ENCODE data around the gene TMEM81. TPM values are rescaled to one million over a fixed set of nuclear protein-coding genes. Genes with fewer than 3 reads are reported as not detected.

TMEM81 gene
- total RNA-seq, 1 experiment from 2014 or later = 2.4 TPM

GRCh38 chr1:205062895-205063294 lies 21.4 kb downstream of the TMEM81 start:
- in situ Hi-C loops (cut with HindIII; ENCODE audit: low sequenced_read_pairs) = no loop called here
- no peak for DNase-seq (ENCODE audit: low spot score)

GRCh38 chr1:205062319-205062718 lies 21.9 kb downstream of the TMEM81 start:
- in situ Hi-C loops (cut with HindIII; ENCODE audit: low sequenced_read_pairs) = no loop called here
- DNase-seq (ENCODE audit: low spot score) = no peak

GRCh38 chr1:205061665-205062069 lies 22.6 kb downstream of the TMEM81 start:
- peak; percentile 98 for DNase-seq (ENCODE audit: low spot score)
- in situ Hi-C loops (cut with HindIII; ENCODE audit: low sequenced_read_pairs) = no loop called here

GRCh38 chr1:205061227-205061626 lies 23.0 kb downstream of the TMEM81 start:
- in situ Hi-C loops (cut with HindIII; ENCODE audit: low sequenced_read_pairs) = no loop called here

GRCh38 chr1:205060746-205061145 lies 23.5 kb downstream of the TMEM81 start:
- in situ Hi-C loops (cut with HindIII; ENCODE audit: low sequenced_read_pairs) = no loop called here
- DNase-seq (ENCODE audit: low spot score) = no peak

More at GRCh38 chr1:205061227-205061626, 23.0 kb downstream of the TMEM81 start:
- no peak for DNase-seq (ENCODE audit: low spot score)

GRCh38 chr1:205059660-205060059 lies 24.6 kb downstream of the TMEM81 start:
- DNase-seq (ENCODE audit: low spot score) = no peak
- in situ Hi-C loops (cut with HindIII; ENCODE audit: low sequenced_read_pairs) = no loop called here

- no peak for DNase-seq (ENCODE audit: low spot score)
- in situ Hi-C loops (cut with HindIII; ENCODE audit: low sequenced_read_pairs) = no loop called here
Observed at GRCh38 chr1:205058853-205059252, 25.4 kb downstream of the TMEM81 start.

- in situ Hi-C loops (cut with HindIII; ENCODE audit: low sequenced_read_pairs) = no loop called here
- DNase-seq (ENCODE audit: low spot score) = no peak
Observed at GRCh38 chr1:205057808-205058575, 26.3 kb downstream of the TMEM81 start.

GRCh38 chr1:205056956-205057568 lies 27.2 kb downstream of the TMEM81 start:
- in situ Hi-C loops (cut with HindIII; ENCODE audit: low sequenced_read_pairs) = no loop called here
- DNase-seq (ENCODE audit: low spot score) = no peak

GRCh38 chr1:205056188-205056611 lies 28.1 kb downstream of the TMEM81 start:
- no peak for DNase-seq (ENCODE audit: low spot score)
- in situ Hi-C loops (cut with HindIII; ENCODE audit: low sequenced_read_pairs) = no loop called here

- in situ Hi-C loops (cut with HindIII; ENCODE audit: low sequenced_read_pairs) = no loop called here
- no peak for DNase-seq (ENCODE audit: low spot score)
Observed at GRCh38 chr1:205054013-205054412, 30.2 kb downstream of the TMEM81 start.

GRCh38 chr1:205053296-205053695 lies 31.0 kb downstream of the TMEM81 start:
- DNase-seq (ENCODE audit: low spot score) = no peak
- in situ Hi-C loops (cut with HindIII; ENCODE audit: low sequenced_read_pairs) = no loop called here

- in situ Hi-C loops (cut with HindIII; ENCODE audit: low sequenced_read_pairs) = no loop called here
- no peak for DNase-seq (ENCODE audit: low spot score)
Observed at GRCh38 chr1:205052690-205053089, 31.6 kb downstream of the TMEM81 start.

GRCh38 chr1:205049479-205049878 lies 34.8 kb downstream of the TMEM81 start:
- in situ Hi-C loops (cut with HindIII; ENCODE audit: low sequenced_read_pairs) = no loop called here
- no peak for DNase-seq (ENCODE audit: low spot score)

GRCh38 chr1:205048382-205048781 lies 35.9 kb downstream of the TMEM81 start:
- DNase-seq (ENCODE audit: low spot score) = peak; percentile 93
- in situ Hi-C loops (cut with HindIII; ENCODE audit: low sequenced_read_pairs) = no loop called here

- in situ Hi-C loops (cut with HindIII; ENCODE audit: low sequenced_read_pairs) = no loop called here
- DNase-seq (ENCODE audit: low spot score) = no peak
Observed at GRCh38 chr1:205047764-205048231, 36.5 kb downstream of the TMEM81 start.

- no peak for DNase-seq (ENCODE audit: low spot score)
Observed at GRCh38 chr1:205046870-205047269, 37.4 kb downstream of the TMEM81 start.

GRCh38 chr1:205045146-205045545 lies 39.1 kb downstream of the TMEM81 start:
- in situ Hi-C loops (cut with HindIII; ENCODE audit: low sequenced_read_pairs) = no loop called here
- peak; percentile 35 for DNase-seq (ENCODE audit: low spot score)

More at GRCh38 chr1:205046870-205047269, 37.4 kb downstream of the TMEM81 start:
- in situ Hi-C loops (cut with HindIII; ENCODE audit: low sequenced_read_pairs) = no loop called here

GRCh38 chr1:205044741-205045140 lies 39.5 kb downstream of the TMEM81 start:
- in situ Hi-C loops (cut with HindIII; ENCODE audit: low sequenced_read_pairs) = no loop called here
- DNase-seq (ENCODE audit: low spot score) = no peak

GRCh38 chr1:205043866-205044265 lies 40.4 kb downstream of the TMEM81 start:
- in situ Hi-C loops (cut with HindIII; ENCODE audit: low sequenced_read_pairs) = no loop called here

More at GRCh38 chr1:205043866-205044265, 40.4 kb downstream of the TMEM81 start:
- peak; percentile 37 for DNase-seq (ENCODE audit: low spot score)
